Kidney epithelial cell (primary cell): ENCODE measurements around the gene ADAMTS15. TPM values are rescaled to one million over a fixed set of nuclear protein-coding genes. Genes with fewer than 3 reads are reported as not detected.

Experiments used
- DNase-seq: peaks from one replicate; pipeline ENCODE4 v3.0.0-alpha.2; 2010; ENCODE audit warnings: low read depth
- H3K27me3 ChIP-seq: 2 replicates; pipeline ENCODE4 v1.6.0; 2011; ENCODE audit warnings: low read length; ENCODE audit not compliant: control insufficient read depth, insufficient read depth
- H3K36me3 ChIP-seq: 2 replicates; pipeline ENCODE4 v1.5.1; 2011; ENCODE audit warnings: low read length; ENCODE audit not compliant: control insufficient read depth, insufficient read depth
- H3K4me3 ChIP-seq: 2 replicates; pipeline ENCODE4 v1.5.1; 2011; ENCODE audit warnings: low read depth, mild to moderate bottlenecking, control low read depth, low read length
- total RNA-seq: library from RNA; depleted of rRNA; stranded (reverse); fragments of >200 nt; gene quantifications from 2 replicates; pipeline ENCODE4 v1.2.3, GENCODE V29; 2015
- TF ChIP-seq, protein P1 (sequence below): IDR thresholded peaks from 2 replicates; pipeline ENCODE4 v1.5.1; 2011; ENCODE audit warnings: mild to moderate bottlenecking, moderate library complexity, low read length, control low read depth, inconsistent platforms; ENCODE audit not compliant: insufficient read depth, poor library complexity, severe bottlenecking

ADAMTS15 gene
- total RNA-seq, 1 donor from 2014 or later: 4.2 TPM

- TF ChIP-seq, protein P1, sequence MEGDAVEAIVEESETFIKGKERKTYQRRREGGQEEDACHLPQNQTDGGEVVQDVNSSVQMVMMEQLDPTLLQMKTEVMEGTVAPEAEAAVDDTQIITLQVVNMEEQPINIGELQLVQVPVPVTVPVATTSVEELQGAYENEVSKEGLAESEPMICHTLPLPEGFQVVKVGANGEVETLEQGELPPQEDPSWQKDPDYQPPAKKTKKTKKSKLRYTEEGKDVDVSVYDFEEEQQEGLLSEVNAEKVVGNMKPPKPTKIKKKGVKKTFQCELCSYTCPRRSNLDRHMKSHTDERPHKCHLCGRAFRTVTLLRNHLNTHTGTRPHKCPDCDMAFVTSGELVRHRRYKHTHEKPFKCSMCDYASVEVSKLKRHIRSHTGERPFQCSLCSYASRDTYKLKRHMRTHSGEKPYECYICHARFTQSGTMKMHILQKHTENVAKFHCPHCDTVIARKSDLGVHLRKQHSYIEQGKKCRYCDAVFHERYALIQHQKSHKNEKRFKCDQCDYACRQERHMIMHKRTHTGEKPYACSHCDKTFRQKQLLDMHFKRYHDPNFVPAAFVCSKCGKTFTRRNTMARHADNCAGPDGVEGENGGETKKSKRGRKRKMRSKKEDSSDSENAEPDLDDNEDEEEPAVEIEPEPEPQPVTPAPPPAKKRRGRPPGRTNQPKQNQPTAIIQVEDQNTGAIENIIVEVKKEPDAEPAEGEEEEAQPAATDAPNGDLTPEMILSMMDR: no peak
- no peak overlapping the region for H3K4me3 ChIP-seq
- no peak for DNase-seq
- no peaks in the 10 kb centered on the region for H3K27me3 ChIP-seq
- H3K36me3 ChIP-seq: no peaks in the 10 kb centered on the region
Observed at GRCh38 chr11:130409594-130410388, 38.7 kb upstream of the ADAMTS15 start.

DNA sequence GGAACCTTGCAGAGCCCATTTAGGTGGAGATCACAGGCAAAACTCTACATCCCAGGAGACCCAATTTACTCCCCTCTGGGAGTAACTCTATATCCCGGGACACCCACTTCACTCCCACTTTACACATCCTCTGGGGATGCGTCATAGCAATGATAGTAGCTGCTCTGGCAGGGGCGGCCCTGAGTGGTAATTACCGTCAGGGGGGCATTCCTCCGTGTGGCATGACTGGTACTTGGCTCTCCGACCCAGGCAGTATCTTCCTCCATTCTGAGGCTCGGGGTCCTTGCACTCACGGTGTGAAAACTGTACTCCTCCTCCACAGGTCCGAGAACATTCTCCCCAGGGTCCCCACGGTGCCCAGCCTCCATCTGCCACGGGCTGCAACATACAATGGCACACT lies 37.2 kb upstream of the ADAMTS15 start:
- Histone ChIP-seq H3K27me3 (peaks cover 3% of the 10 kb centered on the region), H3K4me3 (no peak overlapping the region), H3K36me3 (no peaks in the 10 kb centered on the region)
- TF ChIP-seq, protein P1: no peak
- DNase-seq: no peak

DNA sequence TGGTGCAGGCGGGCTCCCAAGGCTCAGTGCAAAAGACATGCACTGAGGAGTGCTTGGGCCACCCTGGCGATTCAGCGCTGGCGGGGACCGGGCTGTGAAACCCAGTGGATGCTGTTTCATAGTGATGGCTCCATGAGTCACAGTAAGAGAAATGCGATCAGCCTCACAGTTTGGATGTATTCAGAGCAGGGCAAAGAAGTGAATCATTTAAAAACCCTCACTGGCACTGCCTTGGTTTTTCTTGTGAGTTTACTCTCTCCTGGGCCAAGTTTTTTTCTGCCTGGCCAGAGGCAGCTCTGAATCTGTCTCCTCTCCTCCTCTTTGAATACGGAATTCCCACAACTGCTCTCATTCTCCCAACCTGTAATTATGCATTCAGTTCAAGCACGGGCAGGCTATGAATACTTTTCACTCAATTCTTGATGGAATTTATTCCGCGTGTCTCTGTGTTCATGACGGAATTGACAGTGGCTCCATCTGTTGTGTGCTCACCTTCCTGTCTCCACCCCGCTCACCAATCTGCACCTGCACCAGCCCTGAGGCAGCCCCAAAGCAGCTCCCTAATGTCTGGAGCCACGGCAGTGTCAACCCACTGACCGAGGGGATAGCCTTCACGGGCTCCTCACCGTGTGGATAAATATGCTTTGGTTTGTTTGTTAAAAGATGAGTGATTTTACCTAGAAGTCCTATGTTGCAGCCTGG lies 34.9 kb upstream of the ADAMTS15 start:
- no peaks in the 10 kb centered on the region for H3K36me3 ChIP-seq

GRCh38 chr11:130414107-130415080 lies 34.1 kb upstream of the ADAMTS15 start:
- Histone ChIP-seq H3K36me3 (no peaks in the 10 kb centered on the region), H3K27me3 (peaks cover 16% of the 10 kb centered on the region), H3K4me3 (no peak overlapping the region)
- DNase-seq: no peak
- TF ChIP-seq, protein P1: no peak

More for the DNA sequence above, 34.9 kb upstream of the ADAMTS15 start:
- TF ChIP-seq, protein P1: no peak
- Histone ChIP-seq H3K4me3 (no peak overlapping the region), H3K27me3 (peaks cover 8% of the 10 kb centered on the region)
- peak; percentile 73 for DNase-seq

- peaks cover 25% of the 10 kb centered on the region for H3K27me3 ChIP-seq
- DNase-seq: peak; percentile 68
- H3K4me3 ChIP-seq: no peak overlapping the region
- no peaks in the 10 kb centered on the region for H3K36me3 ChIP-seq
- TF ChIP-seq, protein P1: no peak
Observed at GRCh38 chr11:130415731-130416529, 32.5 kb upstream of the ADAMTS15 start.
